C4-2B (cell line): ENCODE results near the gene FAM216A.

Source experiments
- H3K27ac ChIP-seq: fragments of 450-650 bp; 2 replicates; pipeline ENCODE4 v1.5.1; 2017
- ZFX ChIP-seq: fragments of 450-650 bp; IDR thresholded peaks from 2 replicates; pipeline ENCODE4 v1.6.1; 2017
- TF ChIP-seq, protein P1 (sequence below): fragments of 450-650 bp; conservative IDR thresholded peaks from 2 replicates; pipeline ENCODE4 v1.5.1; 2017; ENCODE audit warnings: mild to moderate bottlenecking

FAM216A gene

DNA sequence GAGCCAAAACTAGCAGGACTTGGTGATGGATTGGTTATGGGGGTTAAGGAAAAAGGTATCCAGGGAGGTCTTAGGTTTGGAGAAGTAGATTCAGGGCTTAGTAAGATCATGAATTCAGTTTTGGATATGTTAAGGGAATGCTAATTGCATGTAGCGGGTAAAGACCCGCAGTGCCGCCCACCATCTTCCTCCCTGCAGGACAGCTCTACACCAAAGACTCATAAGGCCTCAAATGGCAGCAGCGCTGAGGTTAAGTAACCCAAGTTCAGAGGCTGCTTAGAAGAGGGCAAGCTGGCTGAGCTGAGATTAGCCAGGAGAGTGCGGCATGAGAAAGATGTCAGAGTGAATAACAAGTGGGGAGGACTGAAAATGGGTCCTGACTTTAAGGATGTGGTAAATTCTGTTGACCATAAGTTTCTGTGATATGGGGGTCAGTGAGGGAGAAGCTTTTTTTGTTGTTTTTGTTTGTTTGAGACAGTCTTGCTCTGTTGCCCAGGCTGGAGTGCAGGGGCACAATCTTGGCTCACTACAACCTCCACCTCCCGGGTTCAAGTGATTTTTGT is 59.7 kb downstream of the FAM216A start:
- H3K27ac ChIP-seq = no peak overlapping the region
- TF ChIP-seq, protein P1, sequence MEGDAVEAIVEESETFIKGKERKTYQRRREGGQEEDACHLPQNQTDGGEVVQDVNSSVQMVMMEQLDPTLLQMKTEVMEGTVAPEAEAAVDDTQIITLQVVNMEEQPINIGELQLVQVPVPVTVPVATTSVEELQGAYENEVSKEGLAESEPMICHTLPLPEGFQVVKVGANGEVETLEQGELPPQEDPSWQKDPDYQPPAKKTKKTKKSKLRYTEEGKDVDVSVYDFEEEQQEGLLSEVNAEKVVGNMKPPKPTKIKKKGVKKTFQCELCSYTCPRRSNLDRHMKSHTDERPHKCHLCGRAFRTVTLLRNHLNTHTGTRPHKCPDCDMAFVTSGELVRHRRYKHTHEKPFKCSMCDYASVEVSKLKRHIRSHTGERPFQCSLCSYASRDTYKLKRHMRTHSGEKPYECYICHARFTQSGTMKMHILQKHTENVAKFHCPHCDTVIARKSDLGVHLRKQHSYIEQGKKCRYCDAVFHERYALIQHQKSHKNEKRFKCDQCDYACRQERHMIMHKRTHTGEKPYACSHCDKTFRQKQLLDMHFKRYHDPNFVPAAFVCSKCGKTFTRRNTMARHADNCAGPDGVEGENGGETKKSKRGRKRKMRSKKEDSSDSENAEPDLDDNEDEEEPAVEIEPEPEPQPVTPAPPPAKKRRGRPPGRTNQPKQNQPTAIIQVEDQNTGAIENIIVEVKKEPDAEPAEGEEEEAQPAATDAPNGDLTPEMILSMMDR = no peak
- TF ChIP-seq ZFX = no peak

DNA sequence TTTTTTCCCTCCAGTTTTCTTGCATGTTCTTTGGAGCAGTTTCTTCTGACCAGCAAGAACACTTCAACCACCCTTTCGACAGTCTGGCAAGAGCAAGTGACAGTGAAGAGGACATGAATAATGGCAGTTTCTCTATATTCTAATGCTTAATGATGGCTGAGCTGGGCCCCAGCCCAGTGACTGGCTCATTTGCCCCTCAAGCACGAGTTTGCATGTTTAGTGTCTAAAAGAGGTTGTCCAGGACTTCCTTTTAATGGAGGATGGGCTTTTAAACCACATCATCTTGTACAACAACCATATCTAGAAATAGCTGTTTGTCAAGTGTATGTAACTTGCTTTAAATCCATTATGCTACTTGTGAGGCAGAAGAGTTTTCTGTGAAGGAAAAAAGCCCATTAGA is 61.9 kb downstream of the FAM216A start:
- TF ChIP-seq, protein P1 = no peak
- no peak for TF ChIP-seq ZFX
- no peak overlapping the region for H3K27ac ChIP-seq

DNA sequence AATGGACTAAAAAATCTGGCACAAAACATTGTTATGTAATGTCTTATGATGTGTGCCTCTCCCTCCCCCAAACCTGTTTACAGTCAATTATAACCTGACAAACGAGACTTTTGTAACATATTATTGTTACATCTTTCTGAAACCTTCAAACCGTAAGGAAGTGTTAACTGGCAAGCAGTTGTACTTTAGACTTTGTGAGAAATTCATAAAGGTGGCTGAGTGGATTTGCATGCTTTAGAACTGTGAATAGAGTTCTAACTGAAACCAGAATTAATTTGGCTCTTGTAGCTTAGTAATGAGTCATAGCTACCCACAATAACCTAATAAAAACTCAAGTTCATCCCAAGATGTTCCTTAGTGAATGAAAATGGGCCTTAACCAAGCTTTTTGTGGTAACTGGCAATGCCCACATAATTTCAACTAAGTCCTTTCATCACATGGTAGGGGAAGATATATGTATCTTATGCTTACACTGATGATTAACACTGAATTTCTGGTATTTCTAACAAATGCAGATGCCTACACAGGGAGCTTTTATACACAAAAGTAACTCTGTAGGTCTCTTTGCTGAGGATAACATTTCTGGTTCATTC is 63.2 kb downstream of the FAM216A start:
- no peak overlapping the region for H3K27ac ChIP-seq
- TF ChIP-seq, protein P1 = no peak
- no peak for TF ChIP-seq ZFX

DNA sequence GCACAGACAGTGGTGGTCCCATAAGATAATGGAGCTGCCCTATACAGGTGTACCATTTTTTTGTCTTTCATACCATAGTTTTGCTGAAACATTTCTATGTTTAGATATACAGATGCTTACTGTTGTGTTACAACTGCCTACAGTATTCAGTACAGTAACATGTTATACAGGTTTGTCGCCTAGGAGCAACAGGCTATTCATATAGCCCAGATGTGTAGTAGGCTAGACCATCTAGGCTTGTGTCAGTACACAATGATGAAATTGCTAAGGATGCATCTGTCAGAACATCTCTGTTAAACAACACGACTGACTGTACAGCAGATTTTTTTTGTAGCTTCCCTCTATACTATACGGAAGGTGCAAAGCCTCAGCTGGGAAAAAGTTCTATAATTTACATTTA is 64.0 kb downstream of the FAM216A start:
- no peak for TF ChIP-seq ZFX
- TF ChIP-seq, protein P1 = no peak
- H3K27ac ChIP-seq = no peak overlapping the region

DNA sequence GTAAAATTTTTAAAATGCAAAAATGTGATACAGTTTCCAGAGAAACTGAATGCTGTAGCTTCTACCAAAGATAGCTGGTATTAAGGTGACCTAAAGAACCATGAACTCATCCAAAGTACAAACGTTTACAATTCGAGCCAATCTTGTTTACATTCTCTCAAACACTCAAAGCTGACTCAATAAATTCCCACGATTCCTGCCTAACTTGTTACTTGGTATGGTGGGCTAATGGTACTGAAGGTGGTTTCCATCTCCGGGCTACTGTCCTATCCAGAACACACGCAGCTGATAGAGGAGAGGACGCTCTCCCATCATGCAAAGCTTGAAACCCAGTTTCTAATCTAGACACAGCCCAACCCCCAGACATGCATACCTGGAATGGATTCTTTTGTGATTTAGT is 65.0 kb downstream of the FAM216A start:
- TF ChIP-seq, protein P1 = no peak
- TF ChIP-seq ZFX = no peak
- H3K27ac ChIP-seq = no peak overlapping the region

DNA sequence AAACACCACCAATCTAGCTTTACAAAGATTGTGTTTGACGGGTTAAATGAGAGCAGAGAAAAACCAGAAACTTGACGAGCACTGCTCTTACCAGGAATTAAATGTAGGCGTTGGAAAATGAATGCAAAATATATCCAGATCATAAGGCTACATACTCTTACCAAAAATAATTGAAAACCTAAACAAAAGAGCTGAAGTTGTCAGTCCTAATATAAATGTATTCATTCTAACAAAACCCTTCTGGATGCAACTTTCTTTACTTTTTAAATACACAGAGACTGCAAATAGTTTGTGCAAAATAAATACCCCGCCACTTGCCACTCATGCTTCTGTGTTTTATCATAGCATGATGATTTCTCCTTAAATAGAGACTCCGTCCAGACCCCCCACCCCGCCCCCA is 66.2 kb downstream of the FAM216A start:
- no peak for TF ChIP-seq ZFX
- TF ChIP-seq, protein P1 = no peak
- no peak overlapping the region for H3K27ac ChIP-seq

DNA sequence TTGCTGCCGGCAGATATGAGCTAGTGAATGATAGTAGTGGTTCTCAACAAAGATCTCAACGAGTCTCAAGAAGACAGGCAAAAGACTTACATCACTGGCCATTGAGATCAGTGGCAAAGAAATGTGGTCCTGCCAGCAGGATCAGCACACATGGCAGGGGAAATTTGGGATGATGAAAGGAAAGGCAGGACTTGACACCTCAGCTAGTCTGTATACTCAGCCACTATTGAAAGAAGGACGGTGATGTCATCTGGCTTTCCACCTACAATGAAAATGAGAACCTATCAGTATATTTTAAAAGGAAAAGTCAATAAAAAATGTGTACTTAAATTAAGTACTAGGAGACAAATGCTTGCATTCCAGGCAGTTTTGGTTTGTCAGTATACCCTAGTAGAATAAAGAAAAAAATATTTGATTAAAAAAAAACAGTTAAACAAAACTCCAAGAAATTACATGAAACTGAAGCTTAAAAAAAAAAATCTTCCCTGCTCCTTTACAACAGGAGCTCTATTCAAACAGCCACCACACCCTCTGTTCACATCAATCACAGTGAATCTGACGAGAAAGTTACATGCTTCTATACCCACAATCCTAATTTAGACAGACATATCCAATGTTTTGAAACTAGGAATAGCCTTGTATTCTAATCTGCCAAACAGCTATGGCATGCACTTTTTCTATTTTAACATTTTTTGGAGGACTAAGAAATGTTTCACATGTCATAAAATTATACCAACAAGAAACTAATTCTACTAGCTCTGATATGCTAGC is 68.4 kb downstream of the FAM216A start:
- no peak for TF ChIP-seq ZFX
- TF ChIP-seq, protein P1 = no peak
- H3K27ac ChIP-seq = no peak overlapping the region
